Measurements from ENCODE around the gene CRIP2.

CRIP2 gene

GRCh38 chr14:105500726-105501101 lies 26.1 kb downstream of the CRIP2 start:
- Histone ChIP-seq H3K9me3 (ENCODE audit: control insufficient read depth, insufficient read depth, low read length) (no peaks in the 10 kb centered on the region), H3K79me2 (ENCODE audit: control insufficient read depth, low read length) (no peaks in the 10 kb centered on the region), H3F3A (ENCODE audit: control insufficient read depth, insufficient read depth) (no peaks in the 10 kb centered on the region), H3K9me2 (replicated peaks; ENCODE audit: control insufficient read depth, low read length) (no peaks in the 10 kb centered on the region), H3K4me3 (ENCODE audit: low read length) (no peak overlapping the region), H3K4me1 (ENCODE audit: control insufficient read depth, low read length) (no peaks in the 10 kb centered on the region), H3K36me3 (ENCODE audit: control insufficient read depth, low read length) (no peaks in the 10 kb centered on the region), H3K27ac (ENCODE audit: low read depth, low read length) (no peak overlapping the region), H3K4me2 (ENCODE audit: low read length) (no peak overlapping the region), H3K27me3 (ENCODE audit: control insufficient read depth, low read length) (no peaks in the 10 kb centered on the region), H4K20me1 (ENCODE audit: control insufficient read depth, insufficient read depth, low read depth, low read length) (no peaks in the 10 kb centered on the region)
- TF ChIP-seq CTCF (IDR thresholded peaks at IDR 0.05; ENCODE audit: low read depth, low read length, poor library complexity, severe bottlenecking) (no peak), EZH2phosphoT487 (IDR thresholded peaks at IDR 0.05; ENCODE audit: borderline replicate concordance, low read length) (no peak)

GRCh38 chr14:105501504-105502291 lies 27.1 kb downstream of the CRIP2 start:
- H3K4me3 ChIP-seq (ENCODE audit: low read length), result no peak overlapping the region
- no peaks in the 10 kb centered on the region for H3K9me2 ChIP-seq (replicated peaks; ENCODE audit: control insufficient read depth, low read length)
- no peaks in the 10 kb centered on the region for H3K4me1 ChIP-seq (ENCODE audit: control insufficient read depth, low read length)
- no peak overlapping the region for H3K4me2 ChIP-seq (ENCODE audit: low read length)
- H3K27ac ChIP-seq (ENCODE audit: low read depth, low read length), result no peak overlapping the region
- no peaks in the 10 kb centered on the region for H3K36me3 ChIP-seq (ENCODE audit: control insufficient read depth, low read length)
- TF ChIP-seq CTCF (IDR thresholded peaks at IDR 0.05; ENCODE audit: low read depth, low read length, poor library complexity, severe bottlenecking), result no peak
- no peak for TF ChIP-seq EZH2phosphoT487 (IDR thresholded peaks at IDR 0.05; ENCODE audit: borderline replicate concordance, low read length)
- no peaks in the 10 kb centered on the region for H4K20me1 ChIP-seq (ENCODE audit: control insufficient read depth, insufficient read depth, low read depth, low read length)
- H3K9me3 ChIP-seq (ENCODE audit: control insufficient read depth, insufficient read depth, low read length), result no peaks in the 10 kb centered on the region
- H3F3A ChIP-seq (ENCODE audit: control insufficient read depth, insufficient read depth), result no peaks in the 10 kb centered on the region
- H3K27me3 ChIP-seq (ENCODE audit: control insufficient read depth, low read length), result no peaks in the 10 kb centered on the region
- no peaks in the 10 kb centered on the region for H3K79me2 ChIP-seq (ENCODE audit: control insufficient read depth, low read length)

- no peak overlapping the region for H3K27ac ChIP-seq (ENCODE audit: low read depth, low read length)
- no peak for TF ChIP-seq EZH2phosphoT487 (IDR thresholded peaks at IDR 0.05; ENCODE audit: borderline replicate concordance, low read length)
- no peak for TF ChIP-seq CTCF (IDR thresholded peaks at IDR 0.05; ENCODE audit: low read depth, low read length, poor library complexity, severe bottlenecking)
- H3K9me3 ChIP-seq (ENCODE audit: control insufficient read depth, insufficient read depth, low read length), result no peaks in the 10 kb centered on the region
- H3K4me1 ChIP-seq (ENCODE audit: control insufficient read depth, low read length), result no peaks in the 10 kb centered on the region
- peaks cover 3% of the 10 kb centered on the region; the same call in 1 of the 2 replicates for H3K27me3 ChIP-seq (ENCODE audit: control insufficient read depth, low read length)
- no peaks in the 10 kb centered on the region for H3F3A ChIP-seq (ENCODE audit: control insufficient read depth, insufficient read depth)
- no peaks in the 10 kb centered on the region for H4K20me1 ChIP-seq (ENCODE audit: control insufficient read depth, insufficient read depth, low read depth, low read length)
- H3K4me3 ChIP-seq (ENCODE audit: low read length), result no peak overlapping the region
- no peak overlapping the region for H3K4me2 ChIP-seq (ENCODE audit: low read length)
- no peaks in the 10 kb centered on the region for H3K36me3 ChIP-seq (ENCODE audit: control insufficient read depth, low read length)
- H3K79me2 ChIP-seq (ENCODE audit: control insufficient read depth, low read length), result no peaks in the 10 kb centered on the region
- H3K9me2 ChIP-seq (replicated peaks; ENCODE audit: control insufficient read depth, low read length), result no peaks in the 10 kb centered on the region
Measured at GRCh38 chr14:105502446-105503295, 28.1 kb downstream of the CRIP2 start.
